Stimulated activated CD4-positive, alpha-beta T cell treated with anti-CD3 and anti-CD28 coated beads, TNF-alpha, amount 100 ng/mL, for 48 hours (primary cell): ENCODE measurements around the gene ITGA5.
A peak's percentile ranks its signal among the peaks of the same experiment; 100 is the strongest.
"Not testable (repeated sequence)": the region's sequence is repeated elsewhere in the genome, so short reads cannot be mapped to it uniquely, and the experiment has no call there.

Experiments used
- DNase-seq, 3 donors: peaks; one replicate each; pipeline ENCODE4 v3.0.0-alpha.2; 2020; ENCODE audit warnings: low read depth in 3 of 3

The ITGA5 gene

DNA sequence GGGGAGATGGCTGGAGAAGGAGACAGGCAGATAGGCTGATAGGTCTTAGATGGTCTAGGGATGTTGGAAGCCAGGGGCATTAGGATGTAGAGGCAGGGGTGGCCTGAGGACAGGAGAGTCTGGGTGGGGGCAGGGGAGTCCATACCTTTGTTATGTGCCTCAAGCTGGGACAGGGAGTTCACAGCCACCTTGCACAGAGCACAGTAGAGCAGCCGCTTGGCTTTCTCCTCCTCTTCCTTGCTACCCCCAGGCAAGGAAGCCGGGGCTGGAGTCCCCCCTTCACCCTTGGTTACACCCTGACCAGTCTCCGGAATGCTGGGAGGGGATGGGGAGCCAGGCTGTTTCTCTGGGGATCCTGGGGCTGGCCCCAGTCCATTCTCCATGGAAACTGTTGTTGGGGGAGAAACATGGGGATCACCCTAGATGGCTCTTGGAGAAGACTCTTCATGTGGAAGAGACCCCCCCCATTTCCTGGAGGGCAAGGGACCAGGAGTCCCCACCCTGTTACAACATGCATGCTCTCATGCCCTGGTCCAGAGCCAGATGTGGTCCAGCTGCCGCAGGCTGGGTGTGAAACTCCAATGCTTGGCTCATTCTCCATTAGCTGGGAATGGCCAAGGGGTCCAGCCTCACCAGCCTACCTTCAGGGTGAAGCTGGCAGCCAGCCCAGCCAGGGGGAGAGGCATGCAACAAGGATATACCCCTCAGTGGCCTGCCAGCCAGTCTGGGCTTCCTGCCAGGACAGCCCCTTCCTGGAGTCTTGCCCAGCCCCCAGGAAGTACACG is 47.5 kb downstream of the ITGA5 start:
- DNase-seq = no peak

DNA sequence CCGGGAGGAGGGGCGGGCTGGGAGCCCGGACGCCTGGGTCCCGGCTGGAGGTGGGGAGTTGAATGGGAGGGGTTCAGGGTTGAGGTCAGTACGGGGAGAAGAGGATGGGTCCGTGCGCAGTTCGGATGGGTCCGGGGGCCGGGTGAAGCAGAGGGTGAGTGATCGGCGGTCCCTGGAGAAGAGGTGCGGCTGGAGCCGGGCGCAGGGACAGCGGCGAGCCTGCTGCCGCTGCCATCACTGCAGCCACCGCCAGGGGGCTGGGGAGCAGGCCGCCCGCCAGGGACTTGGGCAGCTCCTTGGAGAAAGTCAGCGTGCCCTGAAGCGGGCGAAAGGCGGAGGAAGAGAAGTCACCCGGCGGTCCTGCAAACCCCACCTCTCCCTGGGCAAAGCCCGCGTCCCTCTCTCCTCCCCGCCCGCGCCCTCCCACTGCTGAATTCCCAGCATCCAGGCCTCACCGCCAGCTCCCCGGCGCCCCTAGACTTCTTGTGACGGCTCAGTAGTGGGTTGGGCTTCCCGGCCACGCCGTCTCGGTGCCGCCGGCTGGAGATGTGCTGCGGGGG is 48.8 kb downstream of the ITGA5 start:
- DNase-seq = no peak

DNA sequence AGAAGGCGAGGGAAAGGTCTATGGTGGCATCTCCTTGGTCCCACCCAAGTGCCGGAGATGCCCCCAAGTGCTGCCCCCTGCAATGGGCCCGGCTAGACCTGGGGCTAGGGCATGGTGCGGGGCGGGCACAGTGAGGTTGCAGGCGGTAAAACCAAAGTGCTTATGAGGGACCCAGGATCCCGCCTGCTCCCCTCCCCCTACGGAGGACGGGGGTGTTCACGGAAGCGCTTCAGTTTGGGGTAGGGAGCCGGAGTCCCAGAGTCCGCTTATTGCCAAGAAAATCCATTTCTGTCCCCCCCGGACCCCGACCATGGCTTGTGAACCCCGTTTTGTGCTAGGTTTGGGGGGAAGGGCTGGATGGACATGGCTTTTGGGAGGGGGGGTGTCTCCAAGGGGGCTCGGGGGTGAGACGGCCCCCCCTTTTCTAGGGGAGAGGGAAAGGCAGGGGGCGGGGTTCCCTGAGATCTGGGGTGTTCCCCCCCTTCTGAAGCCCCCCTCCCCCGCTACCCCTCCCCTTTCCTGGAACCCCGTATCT is 49.4 kb downstream of the ITGA5 start:
- no peak for DNase-seq

DNA sequence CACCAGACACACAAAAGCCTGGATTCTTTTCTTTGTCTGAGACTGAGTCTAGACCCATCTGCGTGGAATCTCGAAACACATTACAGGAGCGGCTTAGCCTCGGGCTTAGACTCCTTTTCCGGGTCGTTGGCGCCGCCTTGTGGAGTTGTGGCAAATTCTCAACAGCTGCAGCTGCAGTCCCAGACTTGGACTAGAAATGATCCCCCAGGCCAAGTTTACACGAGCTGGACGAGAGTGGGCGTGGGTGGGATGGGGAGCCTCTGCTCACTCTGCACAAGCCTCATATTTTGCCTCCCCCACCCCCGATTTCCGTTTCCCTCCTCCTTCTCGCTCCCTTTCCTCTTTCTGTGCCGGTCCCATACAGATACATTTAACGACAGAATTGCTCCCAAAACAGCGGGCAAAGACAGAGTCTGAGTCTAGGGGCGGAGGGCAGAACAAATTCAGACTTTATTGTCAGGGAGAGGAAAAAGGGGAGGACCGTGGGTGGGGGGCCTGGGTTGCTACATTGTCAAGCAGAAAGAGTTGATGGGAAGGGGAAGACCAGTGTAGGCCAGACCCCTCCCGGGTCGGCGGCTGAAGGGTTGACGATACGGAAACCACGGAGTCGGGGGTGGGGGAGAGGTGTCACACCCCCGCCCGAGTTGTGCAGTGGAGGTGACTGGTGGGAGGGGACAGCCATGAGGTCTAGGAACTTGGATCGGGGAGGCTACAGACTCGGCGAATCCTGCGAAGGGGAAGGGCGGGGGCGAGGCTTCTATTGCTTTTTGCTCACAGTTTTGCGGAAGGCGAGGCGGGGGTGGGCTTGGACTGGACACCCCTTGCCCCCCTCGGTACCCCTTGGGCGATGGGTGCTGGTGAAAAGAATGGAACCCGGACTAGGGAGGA is 50.1 kb downstream of the ITGA5 start:
- peak; percentile 79 to 88 (median 83) for DNase-seq

DNA sequence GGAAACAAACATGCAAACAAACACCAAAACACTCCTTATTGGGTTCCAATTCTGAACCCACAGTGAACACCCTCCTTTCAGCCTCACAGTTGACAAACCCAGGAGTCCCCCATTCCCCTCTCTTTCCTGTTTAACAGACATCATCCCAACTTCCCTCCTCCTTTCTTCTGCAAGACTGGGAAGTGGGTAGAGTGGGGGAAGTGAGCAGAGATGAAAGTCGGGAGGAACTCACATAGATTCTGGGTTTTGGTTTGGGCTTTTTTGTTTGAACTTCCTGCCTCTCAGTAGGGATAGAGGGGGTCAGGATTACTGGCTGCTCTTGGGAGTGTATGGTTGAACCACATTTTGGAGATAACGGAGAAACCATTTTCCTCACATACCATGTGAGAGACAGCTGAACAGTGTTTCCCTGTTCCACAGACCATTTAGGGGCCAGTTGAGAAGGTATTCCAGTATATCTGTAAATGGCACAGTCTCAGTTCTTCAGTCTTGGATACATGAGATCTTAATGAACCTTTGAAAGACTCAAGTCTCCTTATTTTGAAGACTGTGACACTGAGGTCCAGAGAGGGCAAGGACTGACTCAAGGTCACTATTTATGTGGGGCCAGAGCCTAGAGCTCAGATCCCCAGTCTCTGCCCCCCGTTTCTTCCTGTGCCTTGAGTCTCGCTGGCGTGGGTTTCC is 50.9 kb downstream of the ITGA5 start:
- DNase-seq = no peak

DNA sequence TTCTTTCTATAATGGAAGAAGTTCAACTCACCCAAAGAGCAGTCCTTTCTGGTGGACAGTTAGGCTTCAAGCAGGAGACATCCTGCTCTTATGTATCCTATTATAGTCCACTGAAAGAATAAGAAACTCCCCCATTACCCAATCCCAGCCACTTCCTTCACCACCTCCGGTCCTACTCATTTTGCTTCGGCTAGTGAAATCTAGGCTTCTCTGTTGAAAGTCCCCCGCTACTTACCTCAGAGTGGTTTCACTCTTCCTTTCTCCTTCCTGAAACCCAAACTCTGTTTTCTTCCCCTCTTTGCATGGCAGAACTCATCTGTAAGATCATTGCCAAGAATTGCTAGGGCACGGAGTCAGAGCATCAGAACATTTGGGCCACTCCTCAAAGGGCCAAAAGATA is 54.7 kb downstream of the ITGA5 start, which contains the start of gene GPR84:
Gene GPR84 (minus strand): TSS at position 74 of the 400 bp plus-strand sequence. CDS start 635 bp downstream, outside the sequence.
- no peak for DNase-seq

DNA sequence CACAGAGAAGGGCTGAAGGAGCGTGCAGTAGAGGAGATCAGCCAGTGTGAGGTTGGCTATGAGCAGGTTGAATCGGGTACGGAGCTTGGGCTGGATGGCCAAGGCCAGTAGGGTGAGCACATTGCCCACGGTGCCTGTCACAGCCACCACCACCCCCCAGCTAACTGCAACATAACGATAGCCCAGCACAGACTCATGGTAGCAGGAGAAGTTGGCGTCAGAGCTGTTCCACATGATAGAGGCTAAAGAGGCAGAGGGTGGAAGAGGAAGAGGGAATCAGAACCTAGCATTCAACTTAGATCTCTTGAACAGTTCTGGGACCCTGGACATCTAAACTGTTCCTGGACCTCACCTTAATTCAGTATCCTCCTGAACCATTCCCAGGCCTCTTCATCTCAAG is 55.4 kb downstream of the ITGA5 start:
- no peak for DNase-seq

DNA sequence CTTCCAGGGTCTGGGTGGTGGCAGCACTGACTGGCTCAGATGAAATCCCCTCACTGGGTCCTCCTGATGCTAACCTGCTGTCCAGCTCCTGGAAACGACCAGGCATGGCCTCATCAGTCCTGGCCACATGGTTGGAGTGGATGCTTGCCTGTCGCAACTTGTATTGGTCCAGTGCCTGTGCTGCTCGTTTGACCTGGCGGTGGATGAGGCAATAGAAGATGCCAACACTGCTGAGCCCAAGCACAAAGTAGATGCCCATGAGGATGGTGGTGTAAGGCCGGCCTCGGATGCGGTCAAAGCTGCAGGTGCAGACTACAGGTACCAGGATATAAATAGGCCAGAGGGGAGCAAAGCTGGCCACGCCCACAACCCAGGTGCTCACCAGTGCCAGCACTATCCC is 56.0 kb downstream of the ITGA5 start:
- no peak for DNase-seq

DNA sequence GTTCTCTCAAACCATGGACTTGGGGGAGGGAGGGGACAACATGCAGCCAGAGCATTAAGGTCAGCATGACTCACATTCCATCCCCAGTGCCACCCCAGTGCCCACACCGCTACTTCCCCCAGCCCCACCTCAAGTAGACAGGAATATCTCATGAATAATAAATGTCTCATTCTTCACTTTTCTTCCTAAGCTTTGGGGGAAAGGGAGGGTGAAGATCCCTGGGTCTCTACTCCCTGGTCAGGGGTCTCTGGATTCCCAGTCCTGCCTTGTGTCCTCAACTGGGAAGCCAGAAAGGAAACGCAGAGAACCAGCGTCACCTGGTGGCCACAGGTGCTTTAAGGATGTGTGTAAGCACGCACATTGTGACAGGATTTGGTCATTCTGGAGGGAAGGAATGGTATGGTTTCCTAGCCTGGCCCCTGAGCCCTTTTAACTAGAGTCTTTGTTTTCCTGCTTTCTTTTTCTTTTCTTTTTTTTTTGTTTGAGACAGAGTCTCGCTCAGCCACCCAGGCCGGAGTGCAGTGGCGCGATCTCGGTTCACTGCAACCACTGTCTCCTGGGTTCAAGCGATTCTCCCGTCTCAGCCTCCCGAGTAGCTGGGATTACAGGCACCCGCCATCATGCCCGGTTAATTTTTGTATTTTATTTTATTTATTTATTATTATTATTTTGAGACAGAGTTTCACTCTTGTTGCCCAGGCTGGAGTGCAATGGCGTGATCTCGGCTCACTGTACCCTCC is 58.2 kb downstream of the ITGA5 start:
- peak in 1 of 3 donors; percentile 33 for DNase-seq

DNA sequence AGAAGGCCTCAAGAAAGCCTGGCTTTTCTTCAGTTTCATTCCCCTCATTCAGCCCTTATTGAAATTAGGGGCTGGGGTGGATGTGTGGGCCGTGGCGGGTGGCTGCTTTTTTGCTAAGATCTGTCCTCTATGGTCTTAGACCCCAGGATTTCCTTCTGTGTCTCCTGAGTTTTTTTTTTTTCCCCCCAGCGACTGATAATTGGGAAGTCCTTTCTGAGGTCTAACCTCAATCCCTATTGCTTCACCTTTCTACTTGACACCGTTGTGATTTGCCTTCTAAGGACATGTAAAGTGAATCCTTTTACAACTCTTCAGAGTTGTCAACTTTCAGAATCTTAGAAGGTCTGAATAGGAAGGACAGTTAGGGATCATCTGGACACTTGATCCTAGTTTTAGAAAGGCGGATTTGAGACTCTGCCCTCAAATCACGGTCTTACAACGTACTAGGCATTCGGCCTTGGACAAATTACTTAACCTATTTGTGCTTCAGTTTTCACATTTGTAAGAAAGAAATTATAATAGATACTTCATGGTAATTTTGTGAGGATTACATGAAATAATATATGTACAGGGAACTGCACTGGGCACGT is 59.2 kb downstream of the ITGA5 start:
- no peak for DNase-seq

DNA sequence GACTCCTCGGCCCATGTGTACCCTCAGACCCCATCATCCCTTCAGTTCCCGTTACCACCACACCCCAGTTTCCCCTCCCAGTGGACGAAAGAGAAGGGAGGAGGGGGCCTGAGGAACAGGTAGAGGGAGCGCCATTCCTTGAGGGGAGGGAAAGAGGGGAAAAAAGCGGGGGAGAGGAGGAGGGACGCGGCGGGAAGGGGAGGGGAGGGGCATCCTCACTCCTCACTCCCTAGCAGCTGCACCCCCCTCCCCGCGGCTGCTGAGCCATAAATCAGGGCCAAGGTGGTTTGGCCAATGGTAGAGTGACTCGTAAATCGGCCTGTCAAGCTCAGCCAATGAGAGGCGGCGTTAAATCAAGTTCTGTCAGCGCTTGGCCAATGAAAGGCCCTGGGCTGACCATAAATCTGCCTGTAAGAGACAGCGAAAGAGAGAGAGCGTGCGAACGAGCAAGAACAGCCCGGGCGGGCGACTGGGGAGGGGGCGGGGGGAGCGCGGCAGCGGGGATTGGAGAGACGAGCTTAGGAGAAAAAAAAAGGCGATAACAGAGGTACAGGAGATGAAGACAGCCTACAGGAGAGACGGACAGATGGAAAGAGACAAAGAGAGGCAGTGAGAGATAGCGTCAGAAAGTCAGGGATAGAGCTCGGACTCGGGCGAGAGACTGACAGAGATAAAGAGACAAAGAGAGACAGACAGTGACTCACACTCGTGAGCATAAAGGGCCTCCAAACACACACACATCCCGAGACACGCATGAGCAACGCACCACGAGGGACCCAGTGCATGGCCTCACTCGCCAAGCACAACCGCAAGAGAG is 59.9 kb downstream of the ITGA5 start:
- DNase-seq = peak; percentile 86 to 91 (median 87)

DNA sequence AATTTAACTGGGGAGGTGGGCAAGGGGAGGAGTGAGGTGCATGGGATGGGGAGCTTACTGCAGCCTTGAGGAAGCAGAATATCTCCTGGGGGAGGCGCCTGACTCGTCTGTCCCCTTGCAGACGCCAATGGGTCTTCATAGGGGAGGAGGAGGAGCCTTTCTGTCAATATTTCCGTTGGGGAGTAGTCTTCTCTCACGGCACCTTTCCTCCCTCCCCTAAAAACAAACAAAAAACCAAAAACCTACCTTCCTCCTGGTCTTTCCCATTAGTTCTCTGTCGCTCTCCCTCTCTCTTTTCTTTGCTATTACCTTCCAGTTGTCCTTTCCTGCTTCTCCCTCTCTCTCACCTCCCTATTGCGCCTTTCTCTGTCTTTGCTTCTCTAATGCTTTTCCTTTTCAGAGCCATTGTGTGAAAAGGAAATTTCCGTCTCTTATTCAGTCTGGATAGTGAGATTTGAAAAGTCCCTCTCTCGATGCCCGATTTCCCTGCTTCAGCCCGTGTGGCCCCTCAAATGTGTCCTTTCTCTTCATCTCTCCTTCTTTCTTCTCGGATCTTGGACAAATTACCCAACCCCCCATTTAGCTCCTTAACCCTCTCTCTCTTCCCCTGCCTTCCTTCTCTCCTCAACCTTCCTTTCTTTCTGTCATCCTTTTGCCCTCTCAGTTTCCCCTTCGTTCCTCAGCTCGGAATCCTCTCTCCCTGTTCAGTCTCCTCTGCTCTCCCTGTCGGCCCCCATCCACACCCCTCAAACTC is 60.7 kb downstream of the ITGA5 start:
- DNase-seq = no peak

DNA sequence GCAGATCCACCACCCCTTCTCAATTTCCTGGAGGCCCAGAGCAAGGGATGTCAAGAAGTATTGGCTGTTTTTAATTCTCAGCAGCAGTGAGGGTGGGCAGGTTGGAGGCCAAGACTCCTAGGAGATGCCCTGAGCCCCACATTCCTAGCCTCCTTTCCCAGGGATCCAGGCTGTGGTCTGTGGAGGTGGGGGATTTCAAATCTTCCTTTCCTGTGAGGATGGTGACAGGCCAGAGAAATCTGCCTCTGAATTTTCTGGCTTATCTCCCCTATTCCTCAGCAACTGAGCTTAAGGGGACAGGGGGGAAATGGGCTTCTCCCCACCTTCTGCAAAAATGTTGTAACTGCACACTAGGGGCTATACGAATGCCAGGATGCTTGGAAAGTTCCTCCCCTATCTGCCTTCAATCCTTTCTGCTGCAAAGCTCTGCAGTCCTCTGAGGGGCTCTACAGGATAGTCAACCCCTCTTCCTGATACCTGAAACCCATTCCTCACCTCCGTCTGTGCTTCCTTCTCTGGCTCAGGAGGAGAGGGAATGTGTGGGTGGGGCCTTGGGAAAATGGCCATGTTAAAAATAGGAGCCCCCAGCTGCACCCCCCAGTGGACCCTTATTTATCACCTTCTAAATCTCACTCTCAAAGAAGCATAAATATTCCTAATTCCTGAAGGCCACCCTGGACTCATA is 61.4 kb downstream of the ITGA5 start:
- no peak for DNase-seq

DNA sequence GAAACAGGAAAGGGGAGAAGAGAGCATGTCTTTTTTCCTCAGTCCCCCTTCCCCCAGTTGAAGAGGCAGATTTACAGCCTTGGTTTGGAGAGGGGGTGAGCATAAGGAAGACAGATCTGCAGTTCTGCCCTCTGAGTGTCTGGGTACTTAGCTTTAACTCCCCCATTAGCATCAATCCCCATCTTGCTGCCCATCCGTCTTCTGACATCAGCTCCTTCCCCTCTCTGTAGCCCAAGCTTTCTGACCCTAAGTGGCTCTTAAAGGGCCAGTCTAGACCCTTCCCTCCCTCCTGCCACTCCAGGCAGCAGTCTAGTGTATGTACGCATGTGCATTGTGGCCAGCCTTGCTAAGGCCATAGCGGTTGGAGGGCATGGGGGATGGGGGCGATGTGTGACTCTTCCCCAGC is 62.1 kb downstream of the ITGA5 start:
- DNase-seq = no peak

DNA sequence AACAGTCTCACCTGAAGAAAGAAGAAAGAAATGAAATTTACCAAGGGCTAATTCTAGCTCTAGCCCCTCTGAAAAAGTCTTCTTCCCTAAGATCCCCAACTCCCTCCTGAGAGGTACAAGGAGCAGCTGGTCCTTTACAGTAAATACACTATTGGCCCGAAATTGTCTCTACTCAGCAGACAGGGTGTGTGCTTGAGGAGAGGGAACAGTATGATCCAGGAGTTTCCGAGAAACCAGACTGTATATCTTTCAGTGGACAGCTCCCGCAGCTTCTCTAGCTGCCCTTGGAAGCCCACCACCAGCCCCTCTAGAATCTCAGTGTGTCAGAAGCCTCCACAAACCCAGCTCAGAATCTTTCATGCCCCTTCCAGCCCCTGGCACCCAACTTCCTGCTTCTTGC is 62.8 kb downstream of the ITGA5 start:
- DNase-seq = no peak

DNA sequence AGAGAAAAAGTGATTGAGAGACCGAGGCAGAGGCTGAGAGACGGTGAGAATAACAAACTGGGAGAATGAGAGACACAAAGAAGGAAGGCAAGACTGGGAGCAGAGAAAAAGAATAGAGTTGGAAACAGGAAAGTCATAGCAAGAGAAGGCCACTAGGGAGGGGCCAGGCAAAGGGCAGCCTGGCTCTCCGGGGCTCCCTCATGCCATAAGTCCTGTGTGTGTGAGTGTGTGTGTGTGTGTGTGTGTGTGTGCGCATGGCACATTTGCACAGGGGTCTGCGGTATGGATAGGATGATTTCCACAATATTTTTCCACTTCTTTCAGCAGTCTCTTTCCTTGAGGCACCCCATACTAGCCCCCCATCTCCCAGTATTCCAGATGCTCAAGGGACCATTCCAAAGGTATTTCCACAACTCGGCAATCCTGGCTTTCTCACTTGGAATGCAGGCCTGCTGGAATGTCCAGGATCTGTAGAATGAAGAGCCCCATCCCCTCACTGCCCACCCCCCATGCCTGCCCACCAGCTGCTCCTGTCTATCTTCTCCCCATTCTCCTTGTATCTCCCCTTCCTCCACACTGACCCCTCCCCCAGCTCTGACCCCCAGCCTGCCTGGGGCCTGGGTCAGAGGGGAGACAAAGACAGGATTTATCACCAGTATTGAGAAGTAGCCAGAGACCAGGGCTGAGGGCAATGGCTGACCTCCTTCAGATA is 63.8 kb downstream of the ITGA5 start:
- DNase-seq = no peak

DNA sequence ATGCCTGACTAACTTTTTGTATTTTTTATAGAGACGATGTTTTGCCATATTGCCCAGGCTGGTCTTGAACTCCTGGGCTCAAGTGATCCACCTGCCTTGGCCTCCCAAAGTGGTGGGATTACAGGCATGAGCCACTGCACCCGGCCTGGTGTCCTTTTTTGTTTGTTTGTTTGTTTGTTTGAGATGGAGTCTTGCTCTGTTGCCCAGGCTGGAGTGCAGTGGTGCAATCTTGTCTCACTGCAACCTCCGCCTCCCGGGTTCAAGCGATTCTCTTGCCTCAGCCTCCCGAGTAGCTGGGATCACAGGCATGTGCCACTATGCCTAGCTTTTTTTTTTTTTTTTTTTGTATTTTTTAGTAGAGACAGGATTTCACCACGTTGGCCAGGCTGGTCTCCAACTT is 64.8 kb downstream of the ITGA5 start:
- DNase-seq = not testable (repeated sequence)
